OCI-LY3 (cell line): ENCODE data around the gene AIFM1.

ENCODE experiments used
- CTCF ChIP-seq: fragments of 200-600, 300-600 bp; sonication (generic); IDR thresholded peaks from 2 replicates; pipeline ENCODE4 v1.5.1; 2014; ENCODE audit warnings: antibody characterized with exemption, low read length, low read depth
- EZH2phosphoT487 ChIP-seq: fragments of 200-600 bp; shearing (Covaris generic); IDR thresholded peaks from 2 replicates; pipeline ENCODE4 v1.6.1; 2018; ENCODE audit warnings: antibody characterized with exemption, mixed run types, low read depth

DNA sequence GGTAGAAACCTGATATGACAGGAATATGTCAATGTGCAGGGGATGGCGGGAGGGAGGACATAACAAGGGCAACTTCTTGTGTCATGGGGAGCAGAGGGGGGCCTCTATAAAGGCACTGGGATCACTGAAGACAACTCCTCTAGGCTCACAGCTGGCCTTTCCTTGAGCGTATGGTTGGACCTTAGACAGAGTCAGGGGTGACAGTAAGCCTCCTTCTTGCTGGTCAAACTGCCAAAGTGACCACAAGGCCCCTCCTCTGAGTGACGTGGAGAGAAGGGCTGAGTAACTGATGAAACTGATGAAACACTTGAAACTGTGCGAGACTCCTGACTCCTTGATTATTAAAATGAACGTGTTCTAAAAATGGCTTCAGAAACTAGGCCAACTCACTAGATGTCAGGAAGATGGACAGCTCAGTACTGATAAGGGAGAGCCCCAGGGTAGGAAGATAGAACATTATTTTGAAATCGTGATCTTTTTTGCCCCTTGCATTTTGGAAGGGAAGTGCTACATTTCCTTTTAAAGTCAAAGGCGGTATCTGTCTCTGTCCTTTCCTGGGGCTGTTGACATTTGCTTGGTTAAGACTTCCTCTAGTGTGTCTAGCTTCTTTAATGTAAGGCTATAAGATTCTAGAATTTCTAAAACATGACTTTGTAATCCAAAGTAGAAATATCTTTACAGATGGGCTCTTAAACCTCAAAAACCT lies 7.7 kb upstream of the AIFM1 start:
- TF ChIP-seq CTCF (no peak), EZH2phosphoT487 (no peak)
